HEK293 (cell line): ENCODE results near the gene ALDH3A1.

ENCODE experiments used
- CTCF ChIP-seq: fragments of 450-650 bp; formaldehyde crosslinking; IDR thresholded peaks from 2 replicates; pipeline ENCODE4 v1.5.1; 2016; ENCODE audit warnings: missing biosample characterization, missing genetic modification characterization
- MYNN ChIP-seq: fragments of 450-650 bp; formaldehyde crosslinking; IDR thresholded peaks from 2 replicates; pipeline ENCODE4 v1.5.1; 2016; ENCODE audit warnings: missing biosample characterization, missing genetic modification characterization, borderline replicate concordance
- TCF7L2 ChIP-seq: IDR thresholded peaks from 2 replicates; pipeline ENCODE4 v1.6.1; 2011; ENCODE audit warnings: low read depth, mild to moderate bottlenecking, inconsistent platforms, low read length, moderate library complexity, borderline replicate concordance
- ZBTB7A ChIP-seq: fragments of 450-650 bp; formaldehyde crosslinking; IDR thresholded peaks from 2 replicates; pipeline ENCODE4 v1.5.1; 2016; ENCODE audit warnings: low read depth, missing biosample characterization, missing genetic modification characterization
- ZBTB8A ChIP-seq: fragments of 450-650 bp; formaldehyde crosslinking; IDR thresholded peaks from 2 replicates; pipeline ENCODE4 v1.5.1; 2016; ENCODE audit warnings: missing biosample characterization, missing genetic modification characterization
- ZNF24 ChIP-seq: fragments of 450-650 bp; formaldehyde crosslinking; IDR thresholded peaks from 2 replicates; pipeline ENCODE4 v1.5.1; 2016; ENCODE audit warnings: missing biosample characterization, missing genetic modification characterization
- ZNF350 ChIP-seq: fragments of 450-650 bp; formaldehyde crosslinking; IDR thresholded peaks from 2 replicates; pipeline ENCODE4 v1.5.0; 2017; ENCODE audit warnings: missing biosample characterization, mild to moderate bottlenecking, missing genetic modification characterization
- ZNF707 ChIP-seq: fragments of 450-650 bp; formaldehyde crosslinking; IDR thresholded peaks from 2 replicates; pipeline ENCODE4 v1.5.1; 2016; ENCODE audit warnings: missing biosample characterization, missing genetic modification characterization
- TF ChIP-seq, protein P1 (sequence below): fragments of 450-650 bp; formaldehyde crosslinking; IDR thresholded peaks from 2 replicates; pipeline ENCODE4 v1.5.1; 2016; ENCODE audit warnings: missing biosample characterization, missing genetic modification characterization, borderline replicate concordance
- TF ChIP-seq, protein P2 (sequence below): fragments of 450-650 bp; formaldehyde crosslinking; IDR thresholded peaks from 2 replicates; pipeline ENCODE4 v1.5.1; 2016; ENCODE audit warnings: missing biosample characterization, missing genetic modification characterization
- TF ChIP-seq, protein P3 (sequence below): fragments of 450-650 bp; formaldehyde crosslinking; optimal IDR thresholded peaks from 2 replicates; pipeline ENCODE3; 2016; ENCODE audit warnings: missing biosample characterization, mild to moderate bottlenecking, missing genetic modification characterization
- TF ChIP-seq, protein P4 (sequence below): fragments of 450-650 bp; formaldehyde crosslinking; IDR thresholded peaks from 2 replicates; pipeline ENCODE4 v1.5.1; 2016; ENCODE audit warnings: missing biosample characterization, missing genetic modification characterization
- TF ChIP-seq, protein P5 (sequence below): fragments of 450-650 bp; formaldehyde crosslinking; IDR thresholded peaks from 2 replicates; pipeline ENCODE4 v1.5.1; 2017; ENCODE audit warnings: missing biosample characterization, mild to moderate bottlenecking, missing genetic modification characterization, moderate library complexity

- TF ChIP-seq ZBTB7A (tag by site-specific recombination) = no peak
- no peak for TF ChIP-seq ZNF24 (tag by site-specific recombination)
- no peak for TF ChIP-seq TCF7L2
- TF ChIP-seq CTCF (tag by site-specific recombination) = no peak
- TF ChIP-seq, protein P1, sequence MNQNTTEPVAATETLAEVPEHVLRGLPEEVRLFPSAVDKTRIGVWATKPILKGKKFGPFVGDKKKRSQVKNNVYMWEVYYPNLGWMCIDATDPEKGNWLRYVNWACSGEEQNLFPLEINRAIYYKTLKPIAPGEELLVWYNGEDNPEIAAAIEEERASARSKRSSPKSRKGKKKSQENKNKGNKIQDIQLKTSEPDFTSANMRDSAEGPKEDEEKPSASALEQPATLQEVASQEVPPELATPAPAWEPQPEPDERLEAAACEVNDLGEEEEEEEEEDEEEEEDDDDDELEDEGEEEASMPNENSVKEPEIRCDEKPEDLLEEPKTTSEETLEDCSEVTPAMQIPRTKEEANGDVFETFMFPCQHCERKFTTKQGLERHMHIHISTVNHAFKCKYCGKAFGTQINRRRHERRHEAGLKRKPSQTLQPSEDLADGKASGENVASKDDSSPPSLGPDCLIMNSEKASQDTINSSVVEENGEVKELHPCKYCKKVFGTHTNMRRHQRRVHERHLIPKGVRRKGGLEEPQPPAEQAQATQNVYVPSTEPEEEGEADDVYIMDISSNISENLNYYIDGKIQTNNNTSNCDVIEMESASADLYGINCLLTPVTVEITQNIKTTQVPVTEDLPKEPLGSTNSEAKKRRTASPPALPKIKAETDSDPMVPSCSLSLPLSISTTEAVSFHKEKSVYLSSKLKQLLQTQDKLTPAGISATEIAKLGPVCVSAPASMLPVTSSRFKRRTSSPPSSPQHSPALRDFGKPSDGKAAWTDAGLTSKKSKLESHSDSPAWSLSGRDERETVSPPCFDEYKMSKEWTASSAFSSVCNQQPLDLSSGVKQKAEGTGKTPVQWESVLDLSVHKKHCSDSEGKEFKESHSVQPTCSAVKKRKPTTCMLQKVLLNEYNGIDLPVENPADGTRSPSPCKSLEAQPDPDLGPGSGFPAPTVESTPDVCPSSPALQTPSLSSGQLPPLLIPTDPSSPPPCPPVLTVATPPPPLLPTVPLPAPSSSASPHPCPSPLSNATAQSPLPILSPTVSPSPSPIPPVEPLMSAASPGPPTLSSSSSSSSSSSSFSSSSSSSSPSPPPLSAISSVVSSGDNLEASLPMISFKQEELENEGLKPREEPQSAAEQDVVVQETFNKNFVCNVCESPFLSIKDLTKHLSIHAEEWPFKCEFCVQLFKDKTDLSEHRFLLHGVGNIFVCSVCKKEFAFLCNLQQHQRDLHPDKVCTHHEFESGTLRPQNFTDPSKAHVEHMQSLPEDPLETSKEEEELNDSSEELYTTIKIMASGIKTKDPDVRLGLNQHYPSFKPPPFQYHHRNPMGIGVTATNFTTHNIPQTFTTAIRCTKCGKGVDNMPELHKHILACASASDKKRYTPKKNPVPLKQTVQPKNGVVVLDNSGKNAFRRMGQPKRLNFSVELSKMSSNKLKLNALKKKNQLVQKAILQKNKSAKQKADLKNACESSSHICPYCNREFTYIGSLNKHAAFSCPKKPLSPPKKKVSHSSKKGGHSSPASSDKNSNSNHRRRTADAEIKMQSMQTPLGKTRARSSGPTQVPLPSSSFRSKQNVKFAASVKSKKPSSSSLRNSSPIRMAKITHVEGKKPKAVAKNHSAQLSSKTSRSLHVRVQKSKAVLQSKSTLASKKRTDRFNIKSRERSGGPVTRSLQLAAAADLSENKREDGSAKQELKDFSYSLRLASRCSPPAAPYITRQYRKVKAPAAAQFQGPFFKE (tag by site-specific recombination) = no peak
- no peak for TF ChIP-seq MYNN
- TF ChIP-seq, protein P2, sequence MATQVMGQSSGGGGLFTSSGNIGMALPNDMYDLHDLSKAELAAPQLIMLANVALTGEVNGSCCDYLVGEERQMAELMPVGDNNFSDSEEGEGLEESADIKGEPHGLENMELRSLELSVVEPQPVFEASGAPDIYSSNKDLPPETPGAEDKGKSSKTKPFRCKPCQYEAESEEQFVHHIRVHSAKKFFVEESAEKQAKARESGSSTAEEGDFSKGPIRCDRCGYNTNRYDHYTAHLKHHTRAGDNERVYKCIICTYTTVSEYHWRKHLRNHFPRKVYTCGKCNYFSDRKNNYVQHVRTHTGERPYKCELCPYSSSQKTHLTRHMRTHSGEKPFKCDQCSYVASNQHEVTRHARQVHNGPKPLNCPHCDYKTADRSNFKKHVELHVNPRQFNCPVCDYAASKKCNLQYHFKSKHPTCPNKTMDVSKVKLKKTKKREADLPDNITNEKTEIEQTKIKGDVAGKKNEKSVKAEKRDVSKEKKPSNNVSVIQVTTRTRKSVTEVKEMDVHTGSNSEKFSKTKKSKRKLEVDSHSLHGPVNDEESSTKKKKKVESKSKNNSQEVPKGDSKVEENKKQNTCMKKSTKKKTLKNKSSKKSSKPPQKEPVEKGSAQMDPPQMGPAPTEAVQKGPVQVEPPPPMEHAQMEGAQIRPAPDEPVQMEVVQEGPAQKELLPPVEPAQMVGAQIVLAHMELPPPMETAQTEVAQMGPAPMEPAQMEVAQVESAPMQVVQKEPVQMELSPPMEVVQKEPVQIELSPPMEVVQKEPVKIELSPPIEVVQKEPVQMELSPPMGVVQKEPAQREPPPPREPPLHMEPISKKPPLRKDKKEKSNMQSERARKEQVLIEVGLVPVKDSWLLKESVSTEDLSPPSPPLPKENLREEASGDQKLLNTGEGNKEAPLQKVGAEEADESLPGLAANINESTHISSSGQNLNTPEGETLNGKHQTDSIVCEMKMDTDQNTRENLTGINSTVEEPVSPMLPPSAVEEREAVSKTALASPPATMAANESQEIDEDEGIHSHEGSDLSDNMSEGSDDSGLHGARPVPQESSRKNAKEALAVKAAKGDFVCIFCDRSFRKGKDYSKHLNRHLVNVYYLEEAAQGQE (tag by site-specific recombination) = no peak
- TF ChIP-seq, protein P3, sequence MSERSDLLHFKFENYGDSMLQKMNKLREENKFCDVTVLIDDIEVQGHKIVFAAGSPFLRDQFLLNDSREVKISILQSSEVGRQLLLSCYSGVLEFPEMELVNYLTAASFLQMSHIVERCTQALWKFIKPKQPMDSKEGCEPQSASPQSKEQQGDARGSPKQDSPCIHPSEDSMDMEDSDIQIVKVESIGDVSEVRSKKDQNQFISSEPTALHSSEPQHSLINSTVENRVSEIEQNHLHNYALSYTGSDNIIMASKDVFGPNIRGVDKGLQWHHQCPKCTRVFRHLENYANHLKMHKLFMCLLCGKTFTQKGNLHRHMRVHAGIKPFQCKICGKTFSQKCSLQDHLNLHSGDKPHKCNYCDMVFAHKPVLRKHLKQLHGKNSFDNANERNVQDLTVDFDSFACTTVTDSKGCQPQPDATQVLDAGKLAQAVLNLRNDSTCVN (tag by site-specific recombination) = no peak
- TF ChIP-seq, protein P4, sequence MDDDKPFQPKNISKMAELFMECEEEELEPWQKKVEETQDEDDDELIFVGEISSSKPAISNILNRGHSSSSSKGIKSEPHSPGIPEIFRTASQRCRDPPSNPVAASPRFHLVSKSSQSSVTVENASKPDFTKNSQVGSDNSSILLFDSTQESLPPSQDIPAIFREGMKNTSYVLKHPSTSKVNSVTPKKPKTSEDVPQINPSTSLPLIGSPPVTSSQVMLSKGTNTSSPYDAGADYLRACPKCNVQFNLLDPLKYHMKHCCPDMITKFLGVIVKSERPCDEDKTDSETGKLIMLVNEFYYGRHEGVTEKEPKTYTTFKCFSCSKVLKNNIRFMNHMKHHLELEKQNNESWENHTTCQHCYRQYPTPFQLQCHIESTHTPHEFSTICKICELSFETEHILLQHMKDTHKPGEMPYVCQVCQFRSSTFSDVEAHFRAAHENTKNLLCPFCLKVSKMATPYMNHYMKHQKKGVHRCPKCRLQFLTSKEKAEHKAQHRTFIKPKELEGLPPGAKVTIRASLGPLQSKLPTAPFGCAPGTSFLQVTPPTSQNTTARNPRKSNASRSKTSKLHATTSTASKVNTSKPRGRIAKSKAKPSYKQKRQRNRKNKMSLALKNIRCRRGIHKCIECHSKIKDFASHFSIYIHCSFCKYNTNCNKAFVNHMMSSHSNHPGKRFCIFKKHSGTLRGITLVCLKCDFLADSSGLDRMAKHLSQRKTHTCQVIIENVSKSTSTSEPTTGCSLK = no peak
- no peak for TF ChIP-seq ZNF350 (tag by site-specific recombination)
- no peak for TF ChIP-seq ZNF707 (tag by site-specific recombination)
- peak; percentile 56 for TF ChIP-seq ZBTB8A (tag by site-specific recombination)
- TF ChIP-seq, protein P5, sequence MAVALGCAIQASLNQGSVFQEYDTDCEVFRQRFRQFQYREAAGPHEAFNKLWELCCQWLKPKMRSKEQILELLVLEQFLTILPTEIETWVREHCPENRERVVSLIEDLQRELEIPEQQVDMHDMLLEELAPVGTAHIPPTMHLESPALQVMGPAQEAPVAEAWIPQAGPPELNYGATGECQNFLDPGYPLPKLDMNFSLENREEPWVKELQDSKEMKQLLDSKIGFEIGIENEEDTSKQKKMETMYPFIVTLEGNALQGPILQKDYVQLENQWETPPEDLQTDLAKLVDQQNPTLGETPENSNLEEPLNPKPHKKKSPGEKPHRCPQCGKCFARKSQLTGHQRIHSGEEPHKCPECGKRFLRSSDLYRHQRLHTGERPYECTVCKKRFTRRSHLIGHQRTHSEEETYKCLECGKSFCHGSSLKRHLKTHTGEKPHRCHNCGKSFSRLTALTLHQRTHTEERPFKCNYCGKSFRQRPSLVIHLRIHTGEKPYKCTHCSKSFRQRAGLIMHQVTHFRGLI (tag by site-specific recombination) = no peak
Observed at GRCh38 chr17:19706791-19707727, 41.0 kb downstream of the ALDH3A1 start.
